ENCODE data around the gene SLCO1B1.
"Not testable (repeated sequence)": the region's sequence is repeated elsewhere in the genome, so short reads cannot be mapped to it uniquely, and the experiment has no call there.

Gene SLCO1B1

GRCh38 chr12:21130998-21131397 is at the start of gene SLCO1B1:
TSS of gene SLCO1B1 (plus strand) at chr12:21131194. CDS start at chr12:21141575, 10,381 bp downstream.
- DNase-seq (ENCODE audit: low spot score) = no peak

- DNase-seq (ENCODE audit: low spot score) = not testable (repeated sequence)
Observed at GRCh38 chr12:21084753-21085152, 46.2 kb upstream of the SLCO1B1 start.

GRCh38 chr12:21111732-21112131 is 19.3 kb upstream of the SLCO1B1 start:
- DNase-seq (ENCODE audit: low spot score) = no peak

GRCh38 chr12:21113266-21113665 is 17.7 kb upstream of the SLCO1B1 start:
- no peak for DNase-seq (ENCODE audit: low spot score)

GRCh38 chr12:21117995-21118394 is 13.0 kb upstream of the SLCO1B1 start:
- no peak for DNase-seq (ENCODE audit: low spot score)

- no peak for DNase-seq (ENCODE audit: low spot score)
Observed at GRCh38 chr12:21118760-21119159, 12.2 kb upstream of the SLCO1B1 start.

GRCh38 chr12:21129351-21129750 is 1.6 kb upstream of the SLCO1B1 start:
- DNase-seq (ENCODE audit: low spot score) = no peak

- no peak for DNase-seq (ENCODE audit: low spot score)
Observed at GRCh38 chr12:21129906-21130305, 1.1 kb upstream of the SLCO1B1 start.

GRCh38 chr12:21137318-21137999 is 6.5 kb downstream of the SLCO1B1 start:
- DNase-seq (ENCODE audit: low spot score) = not testable (repeated sequence)

GRCh38 chr12:21138016-21138415 is 7.0 kb downstream of the SLCO1B1 start:
- no peak for DNase-seq (ENCODE audit: low spot score)

GRCh38 chr12:21144309-21144708 is 13.3 kb downstream of the SLCO1B1 start:
- DNase-seq (ENCODE audit: low spot score) = no peak

GRCh38 chr12:21149861-21150260 is 18.9 kb downstream of the SLCO1B1 start:
- DNase-seq (ENCODE audit: low spot score) = not testable (repeated sequence)

- DNase-seq (ENCODE audit: low spot score) = no peak
Observed at GRCh38 chr12:21151184-21151583, 20.2 kb downstream of the SLCO1B1 start.

- DNase-seq (ENCODE audit: low spot score) = no peak
Observed at GRCh38 chr12:21155522-21156351, 24.7 kb downstream of the SLCO1B1 start.

- DNase-seq (ENCODE audit: low spot score) = no peak
Observed at GRCh38 chr12:21165048-21165447, 34.1 kb downstream of the SLCO1B1 start.

GRCh38 chr12:21169878-21170472 is 39.0 kb downstream of the SLCO1B1 start:
- DNase-seq (ENCODE audit: low spot score) = no peak

GRCh38 chr12:21172079-21172478 is 41.1 kb downstream of the SLCO1B1 start:
- no peak for DNase-seq (ENCODE audit: low spot score)

GRCh38 chr12:21183721-21184275 is 52.8 kb downstream of the SLCO1B1 start:
- DNase-seq (ENCODE audit: low spot score) = no peak

GRCh38 chr12:21190016-21190415 is 59.0 kb downstream of the SLCO1B1 start:
- no peak for DNase-seq (ENCODE audit: low spot score)

- DNase-seq (ENCODE audit: low spot score) = not testable (repeated sequence)
Observed at GRCh38 chr12:21214433-21214832, 83.4 kb downstream of the SLCO1B1 start.

- DNase-seq (ENCODE audit: low spot score) = no peak
Observed at GRCh38 chr12:21219206-21219605, 88.2 kb downstream of the SLCO1B1 start.

GRCh38 chr12:21220266-21220665 is 89.3 kb downstream of the SLCO1B1 start:
- DNase-seq (ENCODE audit: low spot score) = no peak

- DNase-seq (ENCODE audit: low spot score) = no peak
Observed at GRCh38 chr12:21221072-21221471, 90.1 kb downstream of the SLCO1B1 start.
